GM18951 (cell line): ENCODE measurements around the gene IQSEC1.

Experiments
- POLR2A ChIP-seq: IDR thresholded peaks from 4 replicates; pipeline ENCODE4 v1.6.1; 2011; ENCODE audit warnings: mild to moderate bottlenecking; ENCODE audit not compliant: insufficient read length, insufficient read depth; ENCODE audit errors: extremely low read depth
- in situ Hi-C: fragments of 300-500 bp; cut with MboI; formaldehyde crosslinking; loops from one replicate; pipeline ENCODE4 v1.12.0; 2022; ENCODE audit warnings: low sequenced_read_pairs, mixed read lengths, inconsistent platforms; ENCODE audit not compliant: unreplicated experiment

The IQSEC1 gene

DNA sequence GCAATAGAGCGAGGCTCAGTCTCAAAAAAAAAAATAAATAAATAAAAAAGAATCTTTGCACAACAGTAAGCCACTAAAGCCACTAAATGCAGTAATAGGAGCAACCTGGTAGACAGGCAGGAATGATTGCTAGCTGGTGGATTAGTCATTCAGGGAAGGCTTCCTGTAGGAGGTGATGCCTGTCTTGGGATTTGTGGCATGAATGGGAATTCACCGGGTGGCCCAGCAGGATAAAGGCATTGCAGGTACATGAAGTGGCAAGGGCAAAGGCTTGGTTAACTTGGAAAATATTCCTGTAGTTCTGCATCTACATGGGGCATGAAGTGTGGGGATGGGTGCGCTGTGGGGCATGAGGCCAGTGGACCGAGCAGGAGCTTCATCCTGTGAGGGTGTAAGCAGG lies 94.5 kb downstream of the IQSEC1 start:
- in situ Hi-C loops: no loop called here
- TF ChIP-seq POLR2A: no peak

- in situ Hi-C loops: no loop called here
- no peak for TF ChIP-seq POLR2A
Observed at GRCh38 chr3:12977117-12977808, 96.0 kb downstream of the IQSEC1 start.

GRCh38 chr3:12975748-12976522 lies 97.3 kb downstream of the IQSEC1 start:
- TF ChIP-seq POLR2A: no peak
- in situ Hi-C loops: no loop called here

DNA sequence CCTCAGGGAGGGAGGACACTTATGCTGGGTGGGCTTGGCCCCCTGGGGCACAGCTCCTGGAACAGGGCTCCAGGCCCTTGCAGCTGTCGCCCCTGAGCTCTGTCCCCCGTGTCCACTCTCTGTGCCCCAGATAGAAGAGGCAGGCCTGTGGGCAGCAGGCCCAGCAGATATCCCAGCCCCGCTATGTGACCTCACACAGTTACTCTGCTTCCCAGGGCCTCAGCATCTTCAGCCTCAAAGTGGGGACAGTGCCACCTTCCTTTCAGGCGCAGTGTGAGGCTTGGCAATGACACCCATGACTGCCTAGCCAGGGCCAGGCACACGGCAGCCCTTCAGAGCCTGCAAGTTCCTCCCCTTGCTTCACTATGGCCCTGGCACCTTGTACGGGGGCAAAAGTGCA lies 98.4 kb downstream of the IQSEC1 start:
- in situ Hi-C loops: no loop called here
- TF ChIP-seq POLR2A: no peak

DNA sequence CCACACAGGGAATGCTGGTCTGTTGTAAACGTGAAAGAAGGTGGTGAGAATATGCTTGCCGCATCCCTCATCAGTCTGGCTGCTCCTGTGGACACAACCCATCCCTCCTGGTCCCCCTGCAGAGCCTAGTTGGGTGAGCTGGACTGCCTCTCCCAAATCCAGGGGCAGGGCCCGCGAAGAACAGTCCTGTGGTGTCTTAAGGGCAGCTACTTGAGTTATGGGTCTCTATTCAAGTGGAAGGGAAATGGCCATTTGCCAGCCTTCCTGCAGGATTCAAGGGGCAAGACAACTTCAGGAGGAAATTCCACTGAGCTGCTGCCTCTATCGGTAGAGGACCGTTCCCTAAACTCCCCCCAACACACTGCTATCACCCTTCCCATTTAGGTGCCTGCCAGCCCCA lies 98.9 kb downstream of the IQSEC1 start:
- TF ChIP-seq POLR2A: no peak

GRCh38 chr3:12973827-12974226 lies 99.4 kb downstream of the IQSEC1 start:
- TF ChIP-seq POLR2A: no peak
- in situ Hi-C loops: no loop called here

More for the DNA sequence above, 98.9 kb downstream of the IQSEC1 start:
- in situ Hi-C loops: no loop called here

DNA sequence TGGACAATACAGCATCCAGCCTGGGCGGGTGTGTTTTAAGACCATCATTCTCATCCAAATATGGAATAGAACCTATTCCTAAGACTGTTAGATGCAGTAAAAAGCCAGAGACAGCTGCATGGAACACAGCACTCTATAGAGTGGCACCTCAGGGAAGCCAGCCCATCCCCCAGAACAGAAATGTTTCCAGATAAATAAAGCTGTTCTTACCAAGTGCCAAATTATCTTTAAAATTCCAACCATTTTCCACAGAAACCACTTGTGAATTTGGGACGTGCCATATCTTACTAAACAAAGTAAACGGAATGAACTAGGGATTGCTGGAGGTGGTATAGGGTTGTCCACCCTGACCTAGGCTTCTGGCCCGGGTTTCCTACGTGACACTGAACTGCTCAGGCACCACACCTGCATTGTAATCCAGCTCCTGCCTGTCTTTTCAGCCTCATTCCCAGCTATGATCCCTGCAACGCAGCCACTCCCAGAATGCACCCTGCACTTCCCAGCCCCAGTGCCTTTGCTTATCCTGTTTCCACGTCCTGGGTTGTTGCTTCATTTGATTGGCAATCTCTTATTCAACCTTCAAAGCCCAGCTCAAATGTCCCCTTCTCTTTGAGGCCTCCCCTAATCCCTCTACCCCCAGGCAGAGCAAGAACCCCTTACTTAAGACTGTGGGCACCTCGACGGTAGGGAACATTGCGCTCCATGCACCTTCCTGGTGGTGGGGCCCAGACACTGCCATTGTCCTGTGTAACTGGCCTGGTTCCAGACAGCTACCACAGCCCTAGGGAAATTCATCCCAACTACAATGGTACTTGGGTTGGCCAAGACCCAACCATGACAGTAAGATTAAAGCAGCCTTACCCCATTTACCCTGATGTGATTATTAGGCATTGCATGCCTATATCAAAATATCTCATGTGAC lies 100.2 kb downstream of the IQSEC1 start:
- no peak for TF ChIP-seq POLR2A
- in situ Hi-C loops: no loop called here

GRCh38 chr3:12972043-12972442 lies 101.2 kb downstream of the IQSEC1 start:
- in situ Hi-C loops: no loop called here

DNA sequence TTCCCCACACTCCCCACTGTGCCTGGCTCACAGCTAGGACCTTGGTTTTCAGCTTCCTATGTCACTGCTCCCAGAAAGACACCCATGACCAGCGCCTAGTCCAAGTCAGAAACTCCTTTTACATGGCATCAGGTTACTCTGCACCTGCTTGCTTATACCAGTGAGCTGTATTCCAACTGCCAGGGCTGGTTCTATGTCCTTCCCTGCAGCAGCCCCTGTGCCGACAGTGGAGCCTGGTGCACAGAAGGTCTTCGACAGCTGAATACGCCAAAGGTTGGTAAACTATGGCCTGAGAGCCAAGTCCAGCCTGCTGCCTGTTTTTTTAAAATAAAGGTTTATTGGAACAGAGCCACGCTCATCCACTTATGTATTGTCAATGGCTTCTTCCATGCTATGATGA lies 102.5 kb downstream of the IQSEC1 start:
- in situ Hi-C loops: no loop called here
- TF ChIP-seq POLR2A: no peak

More at GRCh38 chr3:12972043-12972442, 101.2 kb downstream of the IQSEC1 start:
- no peak for TF ChIP-seq POLR2A

- in situ Hi-C loops: no loop called here
- no peak for TF ChIP-seq POLR2A
Observed at GRCh38 chr3:12969486-12969885, 103.7 kb downstream of the IQSEC1 start.

- TF ChIP-seq POLR2A: no peak
- in situ Hi-C loops: no loop called here
Observed at GRCh38 chr3:12968541-12968940, 104.7 kb downstream of the IQSEC1 start.

DNA sequence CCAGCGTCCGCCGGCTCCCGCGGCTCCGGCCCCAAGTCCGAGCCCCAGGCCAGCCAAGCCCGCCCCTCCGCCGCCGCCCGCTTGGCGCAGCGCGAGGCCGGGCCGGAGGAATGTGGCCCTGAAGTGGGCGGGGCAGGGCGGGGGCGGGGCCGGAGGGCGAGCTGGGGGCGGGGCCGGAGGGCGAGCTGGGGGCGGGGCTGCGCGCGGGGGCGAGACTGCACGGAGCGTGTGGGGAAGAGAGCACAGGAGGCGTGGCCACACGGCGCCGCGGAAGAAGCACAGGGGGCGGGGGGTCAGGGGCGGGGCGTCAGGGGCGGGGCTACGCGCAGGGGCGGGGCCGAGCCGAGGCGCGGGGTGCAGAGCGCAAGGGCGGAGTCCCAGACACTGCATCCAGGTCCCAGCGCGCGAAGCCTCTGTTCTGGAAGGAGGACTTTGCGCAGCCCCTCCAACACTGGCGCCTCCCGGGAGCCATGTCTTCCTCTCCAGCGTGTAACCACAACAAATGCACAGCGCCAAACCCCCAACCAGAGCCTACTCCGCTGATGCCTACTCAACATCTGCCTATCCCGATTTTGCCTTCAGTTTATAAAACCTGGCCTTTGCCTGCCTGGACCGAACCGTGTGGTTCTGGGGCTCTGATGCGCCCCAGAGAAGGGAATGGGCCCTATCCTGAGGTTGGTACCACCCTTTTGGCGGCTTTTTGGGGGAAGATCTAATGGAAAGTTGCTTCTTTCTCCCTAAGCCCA lies 105.5 kb downstream of the IQSEC1 start:
- in situ Hi-C loops: no loop called here
- no peak for TF ChIP-seq POLR2A
